AG09319 (cell line): Measurements from ENCODE around the gene SERINC5.

Experiments
- DNase-seq: peaks from one replicate; pipeline ENCODE4 v3.0.0-alpha.2; 2010; ENCODE audit warnings: low read depth; ENCODE audit errors: extremely low read depth
- TF ChIP-seq, protein P1 (sequence below): IDR thresholded peaks from 2 replicates; pipeline ENCODE4 v1.5.1; 2011; ENCODE audit warnings: low read depth, mild to moderate bottlenecking, inconsistent platforms, low read length, moderate library complexity

Gene SERINC5

GRCh38 chr5:80181618-80182211, 74.1 kb downstream of the SERINC5 start:
- TF ChIP-seq, protein P1, sequence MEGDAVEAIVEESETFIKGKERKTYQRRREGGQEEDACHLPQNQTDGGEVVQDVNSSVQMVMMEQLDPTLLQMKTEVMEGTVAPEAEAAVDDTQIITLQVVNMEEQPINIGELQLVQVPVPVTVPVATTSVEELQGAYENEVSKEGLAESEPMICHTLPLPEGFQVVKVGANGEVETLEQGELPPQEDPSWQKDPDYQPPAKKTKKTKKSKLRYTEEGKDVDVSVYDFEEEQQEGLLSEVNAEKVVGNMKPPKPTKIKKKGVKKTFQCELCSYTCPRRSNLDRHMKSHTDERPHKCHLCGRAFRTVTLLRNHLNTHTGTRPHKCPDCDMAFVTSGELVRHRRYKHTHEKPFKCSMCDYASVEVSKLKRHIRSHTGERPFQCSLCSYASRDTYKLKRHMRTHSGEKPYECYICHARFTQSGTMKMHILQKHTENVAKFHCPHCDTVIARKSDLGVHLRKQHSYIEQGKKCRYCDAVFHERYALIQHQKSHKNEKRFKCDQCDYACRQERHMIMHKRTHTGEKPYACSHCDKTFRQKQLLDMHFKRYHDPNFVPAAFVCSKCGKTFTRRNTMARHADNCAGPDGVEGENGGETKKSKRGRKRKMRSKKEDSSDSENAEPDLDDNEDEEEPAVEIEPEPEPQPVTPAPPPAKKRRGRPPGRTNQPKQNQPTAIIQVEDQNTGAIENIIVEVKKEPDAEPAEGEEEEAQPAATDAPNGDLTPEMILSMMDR, result no peak
- DNase-seq, result no peak

DNA sequence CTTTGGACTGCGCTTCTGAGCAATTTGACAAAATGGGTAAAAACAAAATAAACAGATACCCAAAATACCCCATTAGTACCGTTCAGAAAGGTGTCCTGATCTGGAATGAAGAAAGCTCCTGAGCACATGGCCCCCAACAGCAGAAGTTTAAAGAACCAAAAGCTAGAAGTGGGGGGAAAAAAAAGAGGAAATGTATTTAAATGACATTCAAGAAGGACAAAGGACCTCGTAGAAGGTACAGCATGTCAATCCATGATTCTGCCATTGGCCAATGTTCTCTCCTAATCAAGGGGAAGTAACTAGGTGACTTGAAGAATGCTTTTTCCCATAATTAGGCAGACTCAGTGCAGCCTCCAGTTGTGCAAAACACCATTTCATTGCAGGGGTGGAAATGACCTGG, 78.6 kb downstream of the SERINC5 start:
- no peak for DNase-seq
- TF ChIP-seq, protein P1, result no peak

DNA sequence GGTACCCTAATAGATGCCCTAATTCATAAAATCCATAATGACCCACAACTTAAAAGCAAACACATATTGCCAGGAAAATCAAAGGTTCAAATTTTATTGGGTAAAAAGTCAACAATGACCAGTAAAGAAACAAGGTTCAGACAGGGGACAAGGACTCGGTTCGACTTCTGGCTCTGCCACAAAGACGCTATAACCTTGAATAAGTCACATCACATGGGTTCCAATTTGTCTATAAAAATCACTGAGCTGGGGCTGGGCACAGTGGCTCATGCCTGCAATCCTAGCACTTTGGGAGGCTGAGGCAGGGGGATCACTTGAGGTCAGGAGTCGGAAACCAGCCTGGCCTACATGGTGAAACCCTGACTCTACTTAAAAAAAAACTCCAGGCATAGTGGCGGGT, 80.5 kb downstream of the SERINC5 start:
- TF ChIP-seq, protein P1, result no peak
- DNase-seq, result no peak

DNA sequence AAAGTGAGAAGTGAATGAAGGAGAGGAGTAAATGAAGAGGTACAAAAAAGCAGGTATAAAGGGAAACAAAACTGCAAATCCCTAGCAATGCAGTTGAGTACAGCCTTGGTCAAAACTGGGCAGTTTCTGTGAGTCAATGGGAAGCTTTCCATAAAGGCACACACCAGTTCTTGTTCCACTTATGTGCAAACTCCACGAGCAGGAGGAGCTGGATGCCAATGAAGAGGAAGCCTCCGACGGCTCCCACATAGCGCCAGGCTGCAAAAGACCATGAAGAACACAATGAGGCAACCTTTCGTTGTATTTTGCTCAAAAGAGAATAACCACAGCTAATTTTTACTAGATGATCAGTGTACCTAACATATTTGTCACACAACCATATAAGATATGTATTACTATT, 81.1 kb downstream of the SERINC5 start:
- TF ChIP-seq, protein P1, result no peak
- DNase-seq, result no peak

GRCh38 chr5:80172067-80172695, 83.7 kb downstream of the SERINC5 start:
- TF ChIP-seq, protein P1, result no peak
- DNase-seq, result no peak

DNA sequence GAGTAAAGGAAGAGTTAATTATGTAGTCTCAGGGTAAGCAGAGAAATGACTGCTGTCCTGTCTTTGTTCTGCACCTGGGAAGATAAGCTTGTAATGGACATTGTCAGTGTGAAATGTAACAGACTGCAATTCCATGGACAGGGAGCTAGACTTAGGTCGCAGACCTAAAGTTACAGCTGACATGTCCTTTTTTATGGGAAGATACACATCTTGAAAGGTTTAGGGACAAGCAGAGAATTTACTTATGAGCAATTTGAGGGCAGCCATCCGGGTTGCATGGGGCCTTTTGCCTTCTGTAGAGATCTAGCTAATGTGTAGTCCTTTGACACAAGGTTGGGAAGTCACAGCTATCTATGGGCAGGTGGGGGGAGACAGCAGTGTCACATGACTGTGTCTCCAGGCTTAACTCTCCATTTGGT, 85.7 kb downstream of the SERINC5 start:
- DNase-seq, result no peak
- TF ChIP-seq, protein P1, result no peak

GRCh38 chr5:80168388-80169028, 87.3 kb downstream of the SERINC5 start:
- no peak for DNase-seq
- TF ChIP-seq, protein P1, result no peak
